Hematopoietic multipotent progenitor cell treated with erythropoietin and hydrocortisone succinate and interleukin-3 and kit ligand, for 6 days (in vitro differentiated cells): ENCODE data around the gene OSBP2.
"Not testable (repeated sequence)": the region's sequence is repeated elsewhere in the genome, so short reads cannot be mapped to it uniquely, and the experiment has no call there.

Experiments used
- DNase-seq: peaks from one replicate; pipeline ENCODE4 v3.0.0-alpha.2; 2015

OSBP2 gene

GRCh38 chr22:30679895-30680690 lies 14.6 kb upstream of the OSBP2 start:
- not testable (repeated sequence) for DNase-seq

GRCh38 chr22:30680991-30681770 lies 13.5 kb upstream of the OSBP2 start:
- no peak for DNase-seq

- no peak for DNase-seq
Measured at GRCh38 chr22:30681831-30682230, 12.8 kb upstream of the OSBP2 start.

GRCh38 chr22:30685178-30685577 lies 9.5 kb upstream of the OSBP2 start:
- DNase-seq = no peak

GRCh38 chr22:30687358-30687757 lies 7.3 kb upstream of the OSBP2 start:
- no peak for DNase-seq

- no peak for DNase-seq
Measured at GRCh38 chr22:30689622-30690021, 5.1 kb upstream of the OSBP2 start.

GRCh38 chr22:30691204-30691603 lies 3.5 kb upstream of the OSBP2 start:
- no peak for DNase-seq

- DNase-seq = peak; percentile 63
Measured at GRCh38 chr22:30694171-30694639, 469 bp upstream of the OSBP2 start.

- no peak for DNase-seq
Measured at GRCh38 chr22:30695351-30695851, 727 bp downstream of the OSBP2 start.

- no peak for DNase-seq
Measured at GRCh38 chr22:30695871-30696655, 1.4 kb downstream of the OSBP2 start.

GRCh38 chr22:30697975-30698374 lies 3.3 kb downstream of the OSBP2 start:
- DNase-seq = peak; percentile 43

GRCh38 chr22:30701872-30702271 lies 7.2 kb downstream of the OSBP2 start:
- DNase-seq = no peak

GRCh38 chr22:30702856-30703255 lies 8.2 kb downstream of the OSBP2 start:
- DNase-seq = no peak

GRCh38 chr22:30704978-30705377 lies 10.3 kb downstream of the OSBP2 start:
- DNase-seq = no peak

- DNase-seq = no peak
Measured at GRCh38 chr22:30705710-30706651, 11.3 kb downstream of the OSBP2 start.

GRCh38 chr22:30709980-30710379 lies 15.3 kb downstream of the OSBP2 start:
- DNase-seq = not testable (repeated sequence)

GRCh38 chr22:30712094-30712493 lies 17.4 kb downstream of the OSBP2 start:
- no peak for DNase-seq

GRCh38 chr22:30714062-30714461 lies 19.4 kb downstream of the OSBP2 start:
- DNase-seq = no peak

GRCh38 chr22:30717331-30717921 lies 22.8 kb downstream of the OSBP2 start:
- no peak for DNase-seq

GRCh38 chr22:30717952-30718351 lies 23.3 kb downstream of the OSBP2 start:
- no peak for DNase-seq

- DNase-seq = no peak
Measured at GRCh38 chr22:30718491-30718890, 23.8 kb downstream of the OSBP2 start.
